NCI-H146 treated with DMSO at 0.1 percent for 48 hours (cell line): Measurements from ENCODE around the gene EDA2R.

Source experiments
- DNase-seq: peaks from one replicate; lab custom pipeline; 2025; ENCODE audit not compliant: unreplicated experiment; lab: John Stamatoyannopoulos, UW

EDA2R gene

GRCh38 chrX:66638591-66639500 lies at the start of gene EDA2R:
EDA2R (minus strand) TSS chrX:66639078; CDS start chrX:66616020, 23,058 bp downstream.
- no peak for DNase-seq

GRCh38 chrX:66684196-66684595 lies 45.3 kb upstream of the EDA2R start:
- no peak for DNase-seq

- no peak for DNase-seq
These were observed 41.6 kb upstream of the EDA2R start for GRCh38 chrX:66680451-66680850.

GRCh38 chrX:66677430-66677829 lies 38.6 kb upstream of the EDA2R start:
- no peak for DNase-seq

- DNase-seq, result no peak
These were observed 38.1 kb upstream of the EDA2R start for GRCh38 chrX:66676990-66677389.

- DNase-seq, result no peak
These were observed 37.5 kb upstream of the EDA2R start for GRCh38 chrX:66676413-66676812.

- DNase-seq, result no peak
These were observed 36.7 kb upstream of the EDA2R start for GRCh38 chrX:66675541-66675940.

GRCh38 chrX:66674506-66674905 lies 35.6 kb upstream of the EDA2R start:
- no peak for DNase-seq

- no peak for DNase-seq
These were observed 33.2 kb upstream of the EDA2R start for GRCh38 chrX:66672106-66672505.

GRCh38 chrX:66654411-66654810 lies 15.5 kb upstream of the EDA2R start:
- DNase-seq, result no peak

- no peak for DNase-seq
These were observed 3.5 kb downstream of the EDA2R start for GRCh38 chrX:66635360-66635759.

GRCh38 chrX:66634272-66634671 lies 4.6 kb downstream of the EDA2R start:
- DNase-seq, result no peak

- DNase-seq, result no peak
These were observed 5.3 kb downstream of the EDA2R start for GRCh38 chrX:66633541-66633940.

GRCh38 chrX:66632981-66633380 lies 5.9 kb downstream of the EDA2R start:
- no peak for DNase-seq

GRCh38 chrX:66632473-66632872 lies 6.4 kb downstream of the EDA2R start:
- DNase-seq, result no peak

GRCh38 chrX:66625525-66625924 lies 13.4 kb downstream of the EDA2R start:
- no peak for DNase-seq

- no peak for DNase-seq
These were observed 16.7 kb downstream of the EDA2R start for GRCh38 chrX:66622209-66622608.

GRCh38 chrX:66616944-66617343 lies 21.9 kb downstream of the EDA2R start:
- no peak for DNase-seq

GRCh38 chrX:66602381-66602938 lies 36.4 kb downstream of the EDA2R start:
- no peak for DNase-seq

GRCh38 chrX:66601522-66601921 lies 37.4 kb downstream of the EDA2R start:
- DNase-seq, result no peak

- no peak for DNase-seq
These were observed 59.7 kb downstream of the EDA2R start for GRCh38 chrX:66579219-66579618.

GRCh38 chrX:66553973-66554372 lies 84.9 kb downstream of the EDA2R start:
- no peak for DNase-seq
